Epithelial cell of esophagus (primary cell): Measurements from ENCODE around the gene TRMT1.

Source experiments
- DNase-seq: peaks from one replicate; pipeline ENCODE4 v3.0.0; 2010; ENCODE audit warnings: low read depth
- H3K4me3 ChIP-seq: 2 replicates; pipeline ENCODE4 v1.5.1; 2011; ENCODE audit warnings: mild to moderate bottlenecking, low read length, control low read depth
- TF ChIP-seq, protein P1 (sequence below): IDR thresholded peaks from 2 replicates; pipeline ENCODE4 v1.5.1; 2011; ENCODE audit warnings: low read depth, mild to moderate bottlenecking, low read length, control low read depth, inconsistent platforms; ENCODE audit not compliant: insufficient read depth; ENCODE audit errors: missing control alignments

Gene TRMT1

DNA sequence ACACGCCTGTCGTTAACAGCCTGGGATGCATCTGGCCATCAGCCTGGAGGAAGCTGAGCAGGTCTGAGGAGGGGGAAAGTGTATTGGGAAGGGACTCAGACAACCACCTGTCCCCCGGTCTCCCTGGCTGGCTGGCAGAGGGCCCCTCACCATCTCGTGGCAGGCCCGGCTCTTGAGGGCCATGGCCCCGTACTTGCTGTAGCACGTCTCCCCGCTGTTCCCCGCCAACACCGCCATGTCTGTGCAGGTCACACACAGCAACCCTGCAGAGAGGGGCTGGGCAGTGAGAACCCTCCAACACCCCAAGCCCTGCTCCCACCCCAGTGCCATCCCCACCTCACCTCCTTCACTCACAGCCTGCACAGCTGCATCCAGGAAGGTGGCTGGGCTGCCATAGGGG is 4.0 kb downstream of the TRMT1 start:
- TF ChIP-seq, protein P1, sequence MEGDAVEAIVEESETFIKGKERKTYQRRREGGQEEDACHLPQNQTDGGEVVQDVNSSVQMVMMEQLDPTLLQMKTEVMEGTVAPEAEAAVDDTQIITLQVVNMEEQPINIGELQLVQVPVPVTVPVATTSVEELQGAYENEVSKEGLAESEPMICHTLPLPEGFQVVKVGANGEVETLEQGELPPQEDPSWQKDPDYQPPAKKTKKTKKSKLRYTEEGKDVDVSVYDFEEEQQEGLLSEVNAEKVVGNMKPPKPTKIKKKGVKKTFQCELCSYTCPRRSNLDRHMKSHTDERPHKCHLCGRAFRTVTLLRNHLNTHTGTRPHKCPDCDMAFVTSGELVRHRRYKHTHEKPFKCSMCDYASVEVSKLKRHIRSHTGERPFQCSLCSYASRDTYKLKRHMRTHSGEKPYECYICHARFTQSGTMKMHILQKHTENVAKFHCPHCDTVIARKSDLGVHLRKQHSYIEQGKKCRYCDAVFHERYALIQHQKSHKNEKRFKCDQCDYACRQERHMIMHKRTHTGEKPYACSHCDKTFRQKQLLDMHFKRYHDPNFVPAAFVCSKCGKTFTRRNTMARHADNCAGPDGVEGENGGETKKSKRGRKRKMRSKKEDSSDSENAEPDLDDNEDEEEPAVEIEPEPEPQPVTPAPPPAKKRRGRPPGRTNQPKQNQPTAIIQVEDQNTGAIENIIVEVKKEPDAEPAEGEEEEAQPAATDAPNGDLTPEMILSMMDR, result no peak

DNA sequence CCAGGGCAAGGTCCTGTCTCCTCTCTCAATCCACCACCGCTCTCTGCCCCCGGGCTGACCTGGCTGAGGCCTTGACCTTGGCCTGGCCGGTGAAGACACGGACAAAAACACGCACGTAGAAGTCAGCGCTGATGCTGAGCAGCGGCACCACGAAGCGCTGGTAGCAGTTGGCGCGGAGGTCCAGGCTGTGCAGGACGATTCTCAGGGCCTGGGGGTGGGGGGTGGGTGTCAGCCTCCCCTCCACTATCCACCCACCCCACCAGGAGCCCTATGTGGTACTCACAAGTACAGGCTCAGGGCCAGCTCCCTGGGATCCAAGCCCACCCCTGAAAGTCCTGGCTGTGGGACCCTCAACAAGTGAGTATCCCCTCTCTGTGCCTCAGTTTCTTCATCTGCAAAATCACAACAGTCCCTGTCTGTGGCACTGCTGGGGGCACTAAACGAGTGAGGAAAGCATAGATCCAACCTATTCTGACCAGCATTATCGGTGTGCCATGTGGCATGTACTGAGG is 6.4 kb downstream of the TRMT1 start:
- no peak overlapping the region for H3K4me3 ChIP-seq
- TF ChIP-seq, protein P1, result no peak
- no peak for DNase-seq

More for the DNA sequence above, 4.0 kb downstream of the TRMT1 start:
- no peak for DNase-seq
- H3K4me3 ChIP-seq, result no peak overlapping the region

DNA sequence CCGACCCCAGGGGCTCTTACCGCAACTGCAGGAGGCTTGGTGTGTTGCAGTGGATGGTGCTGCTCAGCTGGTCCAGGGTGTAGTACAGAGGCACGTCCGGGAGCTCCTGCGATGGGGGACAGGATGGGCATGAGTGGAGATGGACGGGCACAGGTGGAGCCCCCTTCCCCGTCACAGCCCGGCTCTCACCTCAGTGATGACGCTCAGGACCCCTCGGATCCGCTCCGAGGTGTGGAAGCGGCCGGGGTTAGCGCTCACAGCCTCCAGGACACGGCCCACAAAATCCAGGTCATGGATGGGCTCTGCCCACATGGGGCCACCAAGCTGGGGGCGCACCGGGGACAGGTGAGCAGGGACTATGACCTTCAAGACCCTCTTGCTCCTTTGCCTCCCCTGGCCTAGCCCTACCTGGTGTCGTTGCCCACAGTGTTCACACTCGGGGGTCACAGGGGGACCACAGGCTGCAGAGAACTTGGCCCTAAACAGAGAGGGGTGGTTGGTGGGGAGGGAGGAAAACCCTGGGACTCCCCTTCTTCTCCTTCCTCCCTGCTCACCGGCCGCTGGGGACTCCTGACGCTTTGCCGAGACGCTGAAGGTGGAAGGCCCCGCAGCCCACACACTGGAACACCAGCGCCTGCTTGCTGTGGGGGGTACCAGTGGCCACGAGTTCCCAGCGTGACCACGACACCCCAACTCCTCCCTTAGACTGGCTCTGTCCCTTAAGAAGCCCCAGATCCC is 7.0 kb downstream of the TRMT1 start:
- no peak overlapping the region for H3K4me3 ChIP-seq
- DNase-seq, result no peak
- TF ChIP-seq, protein P1, result no peak

DNA sequence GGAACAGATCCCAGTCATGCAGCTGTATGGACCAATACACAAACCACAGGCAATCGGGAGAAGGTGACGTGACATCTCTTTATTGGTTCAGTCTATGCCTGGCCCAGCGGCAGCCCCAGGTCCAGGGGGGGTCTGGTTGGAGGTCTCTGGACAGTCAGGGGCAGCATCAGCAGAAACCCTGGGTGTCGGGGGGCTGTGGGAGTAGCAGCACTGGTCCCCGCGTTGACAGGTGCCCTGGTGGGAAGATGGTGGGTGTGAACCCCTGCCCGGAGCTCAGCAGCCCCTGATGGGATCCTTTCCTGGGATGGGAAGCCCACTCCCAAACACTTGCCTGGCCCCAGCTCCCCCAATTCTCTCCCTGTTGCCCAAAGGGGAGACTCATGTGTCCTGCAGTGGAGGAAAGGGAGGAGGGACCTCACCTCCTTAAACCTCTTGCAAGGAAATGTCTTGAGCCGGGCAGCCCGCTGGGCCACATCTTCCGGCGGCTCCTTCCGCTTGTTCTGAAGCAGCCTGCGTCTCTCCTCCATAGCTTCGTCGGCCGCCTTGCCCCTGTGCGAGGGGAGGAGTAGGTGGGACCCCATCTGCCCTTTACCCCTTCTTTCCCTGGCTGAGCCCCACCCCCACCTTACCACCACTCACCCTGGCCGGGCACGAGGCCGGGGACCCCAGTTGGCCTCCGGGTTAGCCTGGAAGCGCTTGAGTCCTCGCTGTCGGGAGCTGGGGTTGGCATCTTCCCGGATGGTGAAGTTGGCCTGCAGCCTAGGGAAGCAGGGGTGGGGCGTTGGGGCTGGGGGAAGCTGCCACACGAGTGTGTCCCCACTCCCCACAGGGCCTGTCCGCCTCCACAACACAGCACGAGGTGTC is 11.5 kb downstream of the TRMT1 start:
- no peak for DNase-seq
- H3K4me3 ChIP-seq, result no peak overlapping the region
- TF ChIP-seq, protein P1, result no peak

DNA sequence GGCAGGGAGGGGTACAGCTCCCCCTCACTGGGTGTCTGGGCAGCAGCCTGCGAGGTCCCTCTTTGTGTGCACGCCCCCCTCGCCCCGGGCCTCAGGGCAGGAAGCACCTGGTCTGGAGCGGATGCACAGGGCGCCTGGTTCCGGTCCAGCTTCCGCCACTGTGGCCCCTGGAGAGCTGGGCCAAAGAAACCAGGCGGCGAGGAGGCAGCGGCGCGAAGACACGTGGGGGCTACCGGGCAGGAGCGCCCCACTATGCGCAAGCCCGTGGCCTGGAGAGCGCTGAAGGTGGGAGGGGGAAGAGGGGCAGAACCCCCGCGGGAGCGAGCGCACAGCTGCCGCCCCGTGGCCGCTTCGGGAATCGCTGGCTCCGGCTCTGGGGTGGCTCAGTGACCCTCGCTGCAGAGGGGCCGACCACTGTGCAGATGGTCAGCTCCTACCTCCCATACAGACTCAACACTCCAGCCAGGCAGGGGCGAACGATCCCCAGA is 12.1 kb downstream of the TRMT1 start:
- TF ChIP-seq, protein P1, result peak; percentile 64
- H3K4me3 ChIP-seq, result no peak overlapping the region
- DNase-seq, result no peak

DNA sequence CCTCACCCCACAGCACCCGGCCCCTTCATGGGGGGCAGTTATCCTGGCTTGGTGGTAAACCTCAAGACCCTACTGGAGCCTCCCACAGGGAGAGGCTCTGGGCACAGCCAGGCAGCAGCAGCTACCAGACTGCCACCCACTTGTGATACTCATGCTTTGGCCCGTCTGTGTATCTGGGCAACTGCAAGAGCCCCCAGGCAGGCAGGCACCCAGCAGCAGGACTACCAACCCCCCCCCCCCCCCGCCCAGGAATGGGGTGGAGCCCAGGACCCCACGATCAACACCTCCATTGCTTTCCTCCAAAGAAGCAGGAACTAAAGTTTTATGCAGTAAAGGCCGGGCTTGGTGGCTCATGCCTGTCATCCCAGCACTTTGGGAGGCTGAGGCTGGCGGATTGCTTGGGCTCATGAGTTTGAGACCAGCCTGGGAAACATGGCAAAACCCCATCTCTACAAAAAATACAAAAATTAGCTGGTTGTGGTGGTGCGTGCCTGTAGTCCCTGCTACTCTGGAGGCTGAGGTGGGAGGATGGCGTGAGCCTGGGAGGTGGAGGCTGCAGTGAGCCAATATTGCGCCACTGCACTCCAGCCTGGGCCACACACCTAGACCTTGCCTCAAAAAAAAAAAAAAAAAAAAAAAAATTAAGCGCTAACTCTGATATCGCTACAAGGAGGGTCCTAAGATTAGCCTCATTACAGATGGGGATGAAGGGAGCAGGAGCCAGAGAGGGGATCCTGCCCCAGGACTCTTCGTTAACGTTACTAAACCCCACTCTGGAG is 12.8 kb downstream of the TRMT1 start:
- no peak for DNase-seq
- H3K4me3 ChIP-seq, result no peak overlapping the region
- TF ChIP-seq, protein P1, result no peak
